Upper lobe of left lung (tissue), 6 donors: Measurements from ENCODE around the gene S1PR5. TPM values are rescaled to one million over a fixed set of nuclear protein-coding genes. Genes with fewer than 3 reads are reported as not detected.

Experiments
- ATAC-seq, 2 donors: fragments of 200-7000 bp; cut with Tn5 transposase; one replicate each; pipeline ENCODE4 v1.9.1; 2022; ENCODE audit warnings: mild to moderate bottlenecking in 2 of 2, moderate library complexity in 2 of 2; ENCODE audit not compliant: low FRiP score in 2 of 2
- DNase-seq, 2 donors: peaks; one replicate each; pipeline ENCODE4 v3.0.0-alpha.2; 2019 to 2020
- H3K27ac ChIP-seq, 4 donors: fragments of 200-600 bp; sonication (generic); one replicate each; pipeline ENCODE4 v1.5.1; 2016 to 2019
- H3K27me3 ChIP-seq, 4 donors: fragments of 200-600 bp; sonication (generic); one replicate each; pipeline ENCODE4 v1.5.1; 2017 to 2019
- H3K36me3 ChIP-seq, 4 donors: fragments of 200-600 bp; sonication (generic); one replicate each; pipeline ENCODE4 v1.5.1; 2016 to 2019
- H3K4me1 ChIP-seq, 4 donors: fragments of 200-600 bp; sonication (generic); one replicate each; pipeline ENCODE4 v1.5.1; 2018 to 2019
- H3K4me3 ChIP-seq, 4 donors: fragments of 200-600 bp; sonication (generic); one replicate each; pipeline ENCODE4 v1.5.1; 2017 to 2019; ENCODE audit warnings: mild to moderate bottlenecking in 2 of 4, moderate library complexity in 1 of 4
- H3K9me3 ChIP-seq, 4 donors: fragments of 200-600 bp; sonication (generic); one replicate each; pipeline ENCODE4 v1.5.1; 2018 to 2019
- CTCF ChIP-seq, 6 experiments: fragments of 450-650 bp in 4 of 6; fragments of 200-600 bp in 2 of 6; sonication (generic) in 2 of 6; IDR thresholded peaks; one replicate each; pipeline ENCODE4 v1.5.1; 2016 to 2019; ENCODE audit warnings: antibody characterized with exemption in 6 of 6
- EP300 ChIP-seq, 4 donors: sonication (generic); formaldehyde crosslinking; IDR thresholded peaks; one replicate each; pipeline ENCODE4 v1.5.1; 2017; ENCODE audit warnings: antibody characterized with exemption in 4 of 4, control low read depth in 2 of 4
- POLR2A ChIP-seq, 4 donors: fragments of 450-650 bp; IDR thresholded peaks; one replicate each; pipeline ENCODE4 v1.5.1; 2016 to 2017; ENCODE audit warnings: antibody characterized with exemption in 4 of 4, mild to moderate bottlenecking in 2 of 4
- POLR2AphosphoS5 ChIP-seq, 2 donors: sonication (generic); formaldehyde crosslinking; IDR thresholded peaks; one replicate each; pipeline ENCODE4 v1.5.1; 2017; ENCODE audit warnings: antibody characterized with exemption in 2 of 2
- WGBS, 2 donors: methylation state at CpG; one replicate each; pipeline ENCODE4 v1.1.5; 2017 to 2018; 5-methylcytosine and 5-hydroxymethylcytosine counted together
- total RNA-seq, 6 donors: library from RNA; depleted of rRNA in 4 of 6; stranded (reverse); fragments of >200 nt in 4 of 6; gene quantifications; one replicate each; pipeline versions ENCODE4 v1.1.0 to v1.2.1, GENCODE V29; 2016 to 2021
- donor health status: DM: no; HTN: no; CAD: no; lungs with moderate emphysema.
- donor health status: DM: no; HTN: yes; CAD: no; lungs with severe emphysema.

Gene S1PR5
- total RNA-seq, 6 donors from 2014 or later: 0.49 to 2.7 (median 1.8) TPM

DNA sequence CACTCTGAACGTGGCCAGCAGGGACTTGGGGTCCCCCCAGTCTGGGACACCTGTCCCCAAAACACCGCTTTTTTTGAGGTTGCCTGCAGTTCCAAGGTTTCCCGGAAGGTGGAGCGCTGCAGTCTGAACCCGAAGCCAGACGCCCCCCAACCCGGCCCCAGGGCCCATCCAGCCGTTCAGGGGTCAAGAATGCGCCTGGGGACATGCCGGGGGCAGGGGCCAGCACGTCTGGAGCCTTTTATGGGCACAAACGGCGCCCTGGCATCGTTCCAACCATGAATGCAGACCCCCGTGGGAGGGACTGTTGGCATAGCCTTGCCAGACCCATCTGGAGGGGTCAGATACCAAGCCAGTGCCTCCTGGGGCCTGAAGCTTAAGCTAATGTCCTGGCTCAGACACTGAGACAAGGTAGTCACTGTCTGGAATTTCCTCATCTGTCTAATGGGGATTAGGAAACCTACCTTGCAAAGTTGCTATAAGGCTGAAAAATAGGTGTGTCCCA, 6.9 kb downstream of the S1PR5 start:
- H3K27me3 ChIP-seq: peaks cover 0 to 25% (median 14%) of the 10 kb centered on the region in 4 donors
- DNase-seq (peak in 1 of 2 donors; percentile 62), ATAC-seq (peak in 1 of 2 donors; percentile 40)
- H3K9me3 ChIP-seq: no peaks in the 10 kb centered on the region
- no peaks in the 10 kb centered on the region for H3K36me3 ChIP-seq
- no peak overlapping the region for H3K27ac ChIP-seq
- 3 to 9% methylated on average over 7 to 12 of the region's 15 CpGs for WGBS, 2 donors
- no peak overlapping the region for H3K4me3 ChIP-seq
- TF ChIP-seq EP300 (IDR thresholded peaks at IDR 0.05) (no peak), POLR2A (IDR thresholded peaks at IDR 0.05) (no peak), POLR2AphosphoS5 (IDR thresholded peaks at IDR 0.05) (no peak), CTCF (IDR thresholded peaks at IDR 0.05) (peak; percentile 49 to 69 (median 55))
- peaks cover 4 to 21% (median 5%) of the 10 kb centered on the region in 4 donors for H3K4me1 ChIP-seq

DNA sequence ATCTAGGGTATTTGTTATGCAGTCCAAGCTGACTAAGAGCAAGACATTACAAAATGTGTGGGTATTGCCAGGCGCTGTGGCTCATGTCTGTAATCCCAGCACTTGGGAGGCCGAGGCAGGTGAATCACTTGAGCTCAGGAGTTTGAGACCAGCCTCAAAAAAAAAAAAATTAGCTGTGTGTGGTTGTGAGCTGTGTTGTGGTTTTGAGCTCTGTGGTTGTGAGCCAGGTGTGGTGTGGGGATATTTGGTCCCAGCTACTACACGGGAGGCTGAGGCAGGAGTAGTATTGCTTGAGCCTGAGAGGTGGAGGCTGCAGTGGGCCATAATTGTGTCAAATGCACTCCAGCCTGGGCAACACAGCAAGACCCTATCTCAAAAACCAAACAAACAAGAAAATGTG, 8.5 kb downstream of the S1PR5 start:
- 77 to 90% methylated on average over 3 of the region's 3 CpGs for WGBS, 2 donors
- no peak overlapping the region for H3K27ac ChIP-seq
- peaks cover 0 to 9% (median 4%) of the 10 kb centered on the region in 4 donors for H3K4me1 ChIP-seq
- peaks cover 0 to 10% (median 1%) of the 10 kb centered on the region in 4 donors for H3K27me3 ChIP-seq
- no peak for DNase-seq
- H3K9me3 ChIP-seq: no peaks in the 10 kb centered on the region
- no peak overlapping the region for H3K4me3 ChIP-seq
- TF ChIP-seq POLR2AphosphoS5 (IDR thresholded peaks at IDR 0.05) (no peak), EP300 (IDR thresholded peaks at IDR 0.05) (no peak), CTCF (IDR thresholded peaks at IDR 0.05) (no peak), POLR2A (IDR thresholded peaks at IDR 0.05) (no peak)
- ATAC-seq: no peak
- H3K36me3 ChIP-seq: no peaks in the 10 kb centered on the region

DNA sequence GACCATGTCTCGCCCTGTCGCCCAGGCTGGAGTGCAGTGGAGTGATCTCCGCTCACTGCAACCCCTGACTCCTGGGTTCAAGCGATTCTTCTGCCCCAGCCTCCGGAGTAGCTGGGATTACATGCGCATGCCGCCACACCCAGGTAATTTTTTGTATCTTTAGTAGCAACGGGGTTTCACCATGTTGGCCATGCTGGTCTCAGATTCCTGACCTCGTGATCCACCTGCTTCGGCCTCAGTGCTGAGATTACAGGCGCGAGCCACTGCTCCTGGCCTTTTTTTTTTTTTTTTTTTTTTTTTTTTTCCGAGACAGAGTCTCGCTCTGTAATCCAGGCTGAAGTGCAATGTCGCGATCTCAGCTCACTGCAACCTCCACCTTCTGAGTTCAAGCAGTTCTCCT, 9.2 kb downstream of the S1PR5 start:
- Histone ChIP-seq H3K4me3 (no peak overlapping the region), H3K9me3 (no peaks in the 10 kb centered on the region), H3K27ac (no peak overlapping the region), H3K36me3 (no peaks in the 10 kb centered on the region), H3K27me3 (peaks cover 0 to 3% (median 0%) of the 10 kb centered on the region in 4 donors), H3K4me1 (peaks cover 3 to 13% (median 4%) of the 10 kb centered on the region in 4 donors)
- ATAC-seq (no peak), DNase-seq (no peak)
- TF ChIP-seq EP300 (IDR thresholded peaks at IDR 0.05): no peak
- no peak for TF ChIP-seq CTCF (IDR thresholded peaks at IDR 0.05)
- no peak for TF ChIP-seq POLR2AphosphoS5 (IDR thresholded peaks at IDR 0.05)
- TF ChIP-seq POLR2A (IDR thresholded peaks at IDR 0.05): no peak
- 90 to 94% methylated on average over 16 of the region's 16 CpGs for WGBS, 2 donors

DNA sequence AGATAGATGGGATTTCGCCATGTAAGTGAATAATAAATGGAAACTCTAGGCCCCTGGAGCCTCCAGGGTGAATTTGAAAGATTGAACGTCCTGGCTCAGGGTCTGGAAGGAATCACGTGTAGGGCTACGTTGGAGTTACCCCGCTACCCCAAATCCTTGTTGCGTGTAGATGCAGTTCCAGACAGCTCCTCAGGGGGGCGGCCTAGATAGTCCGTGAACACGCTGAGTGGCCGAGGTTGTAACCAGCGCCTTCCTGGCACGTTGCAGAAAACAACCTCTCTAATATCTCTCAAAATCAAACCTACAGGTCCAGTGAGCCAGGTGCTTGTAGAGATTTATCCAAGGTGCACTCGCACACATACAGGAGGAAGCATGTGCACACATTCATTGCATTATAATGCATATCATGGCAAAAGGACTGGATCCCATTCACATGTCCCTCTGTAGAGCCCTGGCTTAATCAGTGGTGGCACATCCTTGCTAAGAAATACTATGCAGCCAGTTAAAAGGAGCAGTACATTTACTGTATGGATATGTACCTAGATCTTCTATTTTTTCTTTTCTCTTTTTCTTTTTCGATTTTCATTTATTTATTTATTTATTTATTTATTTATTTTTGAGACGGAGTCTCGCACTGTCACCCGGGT, 11.5 kb downstream of the S1PR5 start:
- 27 to 28% methylated on average over 17 of the region's 17 CpGs for WGBS, 2 donors
- ATAC-seq: peak; percentile 64 to 66
- peaks cover 0 to 3% (median 0%) of the 10 kb centered on the region in 4 donors for H3K27me3 ChIP-seq

More for the DNA sequence above, 11.5 kb downstream of the S1PR5 start:
- Histone ChIP-seq H3K36me3 (no peaks in the 10 kb centered on the region), H3K27ac (no peak overlapping the region), H3K4me1 (peaks cover 13 to 26% (median 15%) of the 10 kb centered on the region in 4 donors), H3K9me3 (no peaks in the 10 kb centered on the region), H3K4me3 (no peak overlapping the region)
- DNase-seq: peak in 1 of 2 donors; percentile 84
- no peak for TF ChIP-seq POLR2AphosphoS5 (IDR thresholded peaks at IDR 0.05)
- TF ChIP-seq CTCF (IDR thresholded peaks at IDR 0.05): peak; percentile 72 to 89 (median 77)
- TF ChIP-seq POLR2A (IDR thresholded peaks at IDR 0.05): no peak
- no peak for TF ChIP-seq EP300 (IDR thresholded peaks at IDR 0.05)
